Tongue (tissue), 1 donor: Measurements from ENCODE around the gene MUS81. TPM values are rescaled to one million over a fixed set of nuclear protein-coding genes. Genes with fewer than 3 reads are reported as not detected.

Experiments used
- total RNA-seq: library from RNA; depleted of rRNA; stranded (reverse); fragments of >200 nt; gene quantifications from one replicate; pipeline ENCODE4 v1.2.3, GENCODE V29; 2014

Gene MUS81
- total RNA-seq, 1 donor from 2014 or later = 48.4 TPM

Other genes with a start within 250 kb of the MUS81 start
- 46.9 TPM for gene MAP3K11, start 246.2 kb upstream of the MUS81 start, total RNA-seq
- 15.8 TPM for gene PCNX3, start 244.7 kb upstream of the MUS81 start, total RNA-seq
- 23.5 TPM for gene SIPA1, start 222.3 kb upstream of the MUS81 start, total RNA-seq
- 18.8 TPM for gene RELA, start 197.5 kb upstream of the MUS81 start, total RNA-seq
- 39.5 TPM for gene KAT5, start 148.2 kb upstream of the MUS81 start, total RNA-seq
- 20.2 TPM for gene RNASEH2C, start 139.6 kb upstream of the MUS81 start, total RNA-seq
- 4.6 TPM for gene AP5B1, start 79.5 kb upstream of the MUS81 start, total RNA-seq
- 2.1 TPM for gene OVOL1, start 73.4 kb upstream of the MUS81 start, total RNA-seq
- gene SNX32, start 26.5 kb upstream of the MUS81 start, total RNA-seq = 0.10 TPM
- 413 TPM for gene CFL1, start 2.3 kb upstream of the MUS81 start, total RNA-seq
- 39.7 TPM for gene EFEMP2, start 12.4 kb downstream of the MUS81 start, total RNA-seq
- gene CTSW, start 19.4 kb downstream of the MUS81 start, total RNA-seq = 0.82 TPM
- gene FIBP, start 28.0 kb downstream of the MUS81 start, total RNA-seq = 90.9 TPM
- gene CCDC85B, start 30.2 kb downstream of the MUS81 start, total RNA-seq = 26.2 TPM
- 0.21 TPM for gene FOSL1, start 40.0 kb downstream of the MUS81 start, total RNA-seq
- gene C11orf68, start 58.6 kb downstream of the MUS81 start, total RNA-seq = 30.1 TPM
- gene DRAP1, start 59.0 kb downstream of the MUS81 start, total RNA-seq = 49.2 TPM
- gene TSGA10IP, start 85.0 kb downstream of the MUS81 start, total RNA-seq = not detected
- 66.7 TPM for gene SART1, start 101.3 kb downstream of the MUS81 start, total RNA-seq
- 34.2 TPM for gene EIF1AD, start 141.7 kb downstream of the MUS81 start, total RNA-seq
- 29.8 TPM for gene BANF1, start 142.1 kb downstream of the MUS81 start, total RNA-seq
- gene CST6, start 151.6 kb downstream of the MUS81 start, total RNA-seq = 2.3 TPM
- gene CATSPER1, start 166.0 kb downstream of the MUS81 start, total RNA-seq = not detected
- not detected for gene GAL3ST3, start 188.7 kb downstream of the MUS81 start, total RNA-seq
- gene SF3B2, start 191.9 kb downstream of the MUS81 start, total RNA-seq = 95.4 TPM
- 27.0 TPM for gene PACS1, start 209.8 kb downstream of the MUS81 start, total RNA-seq